ENCODE measurements around the gene CXCL17. TPM values are rescaled to one million over a fixed set of nuclear protein-coding genes. Genes with fewer than 3 reads are reported as not detected.

CXCL17 gene
- total RNA-seq, 1 experiment from 2014 or later, result 0.32 TPM

DNA sequence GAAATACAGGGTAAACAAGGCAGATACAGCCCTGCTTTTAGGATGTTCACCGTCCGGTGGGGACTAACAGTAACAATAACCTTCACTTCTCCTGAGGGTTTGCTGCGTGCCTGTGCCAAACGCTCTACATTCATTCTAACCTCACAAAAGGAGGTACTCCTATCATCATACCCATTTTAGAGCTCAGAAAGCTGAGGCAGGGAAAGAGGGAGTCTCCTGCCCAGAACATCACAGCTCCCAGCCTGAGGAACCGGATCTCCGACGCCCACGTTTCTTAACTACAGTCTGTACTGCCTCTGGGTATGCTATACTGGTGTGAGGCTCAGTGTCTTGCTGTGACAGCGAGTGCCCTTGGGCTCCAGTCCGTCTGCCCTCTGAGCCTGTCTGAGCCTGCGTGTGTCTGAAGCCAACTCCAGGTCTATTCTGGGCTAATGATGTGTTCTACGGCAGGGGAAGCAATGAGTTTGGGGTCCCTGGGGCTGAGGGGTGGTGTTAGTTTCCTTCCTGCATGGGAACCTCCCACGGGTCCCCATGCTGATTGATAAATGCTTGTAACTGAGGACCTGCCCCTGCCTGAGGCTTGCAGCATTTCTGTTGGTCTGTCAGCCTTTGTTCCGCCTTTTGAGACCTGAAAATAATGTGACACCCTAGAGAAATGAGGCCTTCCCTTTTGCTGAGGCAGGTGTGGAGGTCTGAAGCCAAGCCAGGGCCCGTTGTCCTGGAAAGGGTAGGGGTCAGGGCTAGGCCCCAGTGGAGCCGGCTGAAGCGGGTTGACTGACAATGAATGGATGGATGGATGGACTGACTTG lies 20.4 kb downstream of the CXCL17 start:
- H3K27ac ChIP-seq (ENCODE audit: low read depth, low read length), result peak overlapping the region; percentile 50
- no peaks in the 10 kb centered on the region for H3K36me3 ChIP-seq (ENCODE audit: control insufficient read depth in 1 of 2, insufficient read depth in 2 of 2, low read length in 2 of 2)
- H3K9ac ChIP-seq (ENCODE audit: low read length), result peak overlapping the region; percentile 69
- no peaks in the 10 kb centered on the region for H4K20me1 ChIP-seq (ENCODE audit: insufficient read depth)
- peak overlapping the region; percentile 89 for H3K4me2 ChIP-seq (ENCODE audit: low read length)
- no peak overlapping the region for H2AFZ ChIP-seq (ENCODE audit: low read depth, low read length, poor library complexity, severe bottlenecking)
- CTCF ChIA-PET, result interaction anchor here (2.7 kb wide), 1 partner anchor 18 kb away, joined by 19 read pairs; no protein-coding TSS in a partner anchor
- H3K27me3 ChIP-seq (ENCODE audit: insufficient read depth, low read length), result no peaks in the 10 kb centered on the region
- DNase-seq (ENCODE audit: low read depth, low spot score) (no peak), ATAC-seq (no peak)
- H3K4me1 ChIP-seq (ENCODE audit: control insufficient read depth in 1 of 2, insufficient read depth in 2 of 2, low read length in 2 of 2), result peaks cover 21 to 45% of the 10 kb centered on the region in 2 experiments; a peak in 3 of 4 replicates
- peak overlapping the region; percentile 71 to 73 for H3K4me3 ChIP-seq (replicated peaks in 1 of 2; ENCODE audit: low read depth in 1 of 2, low read length in 2 of 2)
- intact Hi-C loops (cut with micrococcal nuclease), result no loop called here
- RAD21 ChIA-PET (ENCODE audit: low non-redundant PET in 1 of 2, low total read pairs in 2 of 2, uncharacterized antibody in 2 of 2, unreplicated experiment in 2 of 2), result no interaction called here
- no peaks in the 10 kb centered on the region for H3K79me2 ChIP-seq (ENCODE audit: insufficient read depth, low read length)
- BruUV-seq (replicated peaks), result no TSS peak
- POLR2A ChIA-PET, result interaction anchor here (2.7 kb wide), 1 partner anchor 26 kb away, joined by 10 read pairs; no protein-coding TSS in a partner anchor
- TF ChIP-seq ELF1 (IDR thresholded peaks at IDR 0.05; ENCODE audit: borderline replicate concordance, low read depth), result no peak
- TF ChIP-seq, protein P1, sequence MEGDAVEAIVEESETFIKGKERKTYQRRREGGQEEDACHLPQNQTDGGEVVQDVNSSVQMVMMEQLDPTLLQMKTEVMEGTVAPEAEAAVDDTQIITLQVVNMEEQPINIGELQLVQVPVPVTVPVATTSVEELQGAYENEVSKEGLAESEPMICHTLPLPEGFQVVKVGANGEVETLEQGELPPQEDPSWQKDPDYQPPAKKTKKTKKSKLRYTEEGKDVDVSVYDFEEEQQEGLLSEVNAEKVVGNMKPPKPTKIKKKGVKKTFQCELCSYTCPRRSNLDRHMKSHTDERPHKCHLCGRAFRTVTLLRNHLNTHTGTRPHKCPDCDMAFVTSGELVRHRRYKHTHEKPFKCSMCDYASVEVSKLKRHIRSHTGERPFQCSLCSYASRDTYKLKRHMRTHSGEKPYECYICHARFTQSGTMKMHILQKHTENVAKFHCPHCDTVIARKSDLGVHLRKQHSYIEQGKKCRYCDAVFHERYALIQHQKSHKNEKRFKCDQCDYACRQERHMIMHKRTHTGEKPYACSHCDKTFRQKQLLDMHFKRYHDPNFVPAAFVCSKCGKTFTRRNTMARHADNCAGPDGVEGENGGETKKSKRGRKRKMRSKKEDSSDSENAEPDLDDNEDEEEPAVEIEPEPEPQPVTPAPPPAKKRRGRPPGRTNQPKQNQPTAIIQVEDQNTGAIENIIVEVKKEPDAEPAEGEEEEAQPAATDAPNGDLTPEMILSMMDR (IDR thresholded peaks at IDR 0.05 in 2 of 3, conservative IDR thresholded peaks at IDR 0.05 in 1 of 3; ENCODE audit: borderline replicate concordance in 1 of 3, insufficient read depth in 1 of 3, low read depth in 2 of 3, low read length in 2 of 3), result no peak
- TF ChIP-seq TCF7L2 (IDR thresholded peaks at IDR 0.05; ENCODE audit: borderline replicate concordance, extremely low read depth, insufficient read depth, insufficient read length), result no peak
- TF ChIP-seq, protein P2, sequence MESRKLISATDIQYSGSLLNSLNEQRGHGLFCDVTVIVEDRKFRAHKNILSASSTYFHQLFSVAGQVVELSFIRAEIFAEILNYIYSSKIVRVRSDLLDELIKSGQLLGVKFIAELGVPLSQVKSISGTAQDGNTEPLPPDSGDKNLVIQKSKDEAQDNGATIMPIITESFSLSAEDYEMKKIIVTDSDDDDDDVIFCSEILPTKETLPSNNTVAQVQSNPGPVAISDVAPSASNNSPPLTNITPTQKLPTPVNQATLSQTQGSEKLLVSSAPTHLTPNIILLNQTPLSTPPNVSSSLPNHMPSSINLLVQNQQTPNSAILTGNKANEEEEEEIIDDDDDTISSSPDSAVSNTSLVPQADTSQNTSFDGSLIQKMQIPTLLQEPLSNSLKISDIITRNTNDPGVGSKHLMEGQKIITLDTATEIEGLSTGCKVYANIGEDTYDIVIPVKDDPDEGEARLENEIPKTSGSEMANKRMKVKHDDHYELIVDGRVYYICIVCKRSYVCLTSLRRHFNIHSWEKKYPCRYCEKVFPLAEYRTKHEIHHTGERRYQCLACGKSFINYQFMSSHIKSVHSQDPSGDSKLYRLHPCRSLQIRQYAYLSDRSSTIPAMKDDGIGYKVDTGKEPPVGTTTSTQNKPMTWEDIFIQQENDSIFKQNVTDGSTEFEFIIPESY (IDR thresholded peaks at IDR 0.05; ENCODE audit: extremely low read depth, insufficient replicate concordance, low read length), result no peak
- TF ChIP-seq, protein P3, sequence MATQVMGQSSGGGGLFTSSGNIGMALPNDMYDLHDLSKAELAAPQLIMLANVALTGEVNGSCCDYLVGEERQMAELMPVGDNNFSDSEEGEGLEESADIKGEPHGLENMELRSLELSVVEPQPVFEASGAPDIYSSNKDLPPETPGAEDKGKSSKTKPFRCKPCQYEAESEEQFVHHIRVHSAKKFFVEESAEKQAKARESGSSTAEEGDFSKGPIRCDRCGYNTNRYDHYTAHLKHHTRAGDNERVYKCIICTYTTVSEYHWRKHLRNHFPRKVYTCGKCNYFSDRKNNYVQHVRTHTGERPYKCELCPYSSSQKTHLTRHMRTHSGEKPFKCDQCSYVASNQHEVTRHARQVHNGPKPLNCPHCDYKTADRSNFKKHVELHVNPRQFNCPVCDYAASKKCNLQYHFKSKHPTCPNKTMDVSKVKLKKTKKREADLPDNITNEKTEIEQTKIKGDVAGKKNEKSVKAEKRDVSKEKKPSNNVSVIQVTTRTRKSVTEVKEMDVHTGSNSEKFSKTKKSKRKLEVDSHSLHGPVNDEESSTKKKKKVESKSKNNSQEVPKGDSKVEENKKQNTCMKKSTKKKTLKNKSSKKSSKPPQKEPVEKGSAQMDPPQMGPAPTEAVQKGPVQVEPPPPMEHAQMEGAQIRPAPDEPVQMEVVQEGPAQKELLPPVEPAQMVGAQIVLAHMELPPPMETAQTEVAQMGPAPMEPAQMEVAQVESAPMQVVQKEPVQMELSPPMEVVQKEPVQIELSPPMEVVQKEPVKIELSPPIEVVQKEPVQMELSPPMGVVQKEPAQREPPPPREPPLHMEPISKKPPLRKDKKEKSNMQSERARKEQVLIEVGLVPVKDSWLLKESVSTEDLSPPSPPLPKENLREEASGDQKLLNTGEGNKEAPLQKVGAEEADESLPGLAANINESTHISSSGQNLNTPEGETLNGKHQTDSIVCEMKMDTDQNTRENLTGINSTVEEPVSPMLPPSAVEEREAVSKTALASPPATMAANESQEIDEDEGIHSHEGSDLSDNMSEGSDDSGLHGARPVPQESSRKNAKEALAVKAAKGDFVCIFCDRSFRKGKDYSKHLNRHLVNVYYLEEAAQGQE (IDR thresholded peaks at IDR 0.05; ENCODE audit: low read depth), result no peak
- no peak for TF ChIP-seq YY1 (IDR thresholded peaks at IDR 0.05; ENCODE audit: extremely low read depth, insufficient replicate concordance, low read depth, low read length)
- TF ChIP-seq EZH2phosphoT487 (IDR thresholded peaks at IDR 0.05; ENCODE audit: borderline replicate concordance), result no peak
- TF ChIP-seq CEBPB (IDR thresholded peaks at IDR 0.05; ENCODE audit: low read depth), result no peak
- TF ChIP-seq SP1 (IDR thresholded peaks at IDR 0.05; ENCODE audit: low read depth), result no peak
- TF ChIP-seq POLR2AphosphoS5 (IDR thresholded peaks at IDR 0.05; ENCODE audit: low read depth, low read length), result no peak
- TF ChIP-seq, protein P4, sequence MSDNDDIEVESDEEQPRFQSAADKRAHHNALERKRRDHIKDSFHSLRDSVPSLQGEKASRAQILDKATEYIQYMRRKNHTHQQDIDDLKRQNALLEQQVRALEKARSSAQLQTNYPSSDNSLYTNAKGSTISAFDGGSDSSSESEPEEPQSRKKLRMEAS (IDR thresholded peaks at IDR 0.05), result no peak
- TF ChIP-seq SIN3A (IDR thresholded peaks at IDR 0.05; ENCODE audit: low read depth), result no peak
- TF ChIP-seq EGR1 (IDR thresholded peaks at IDR 0.05; ENCODE audit: low read depth), result no peak
- no peak for TF ChIP-seq ZNF274 (IDR thresholded peaks at IDR 0.05; ENCODE audit: low read depth, low read length)
- TF ChIP-seq JUND (IDR thresholded peaks at IDR 0.05), result no peak
- TF ChIP-seq POLR2A (IDR thresholded peaks at IDR 0.05; ENCODE audit: borderline replicate concordance, extremely low read depth, insufficient read depth, insufficient read length), result no peak
- no peak for TF ChIP-seq RAD21 (IDR thresholded peaks at IDR 0.05; ENCODE audit: low read depth)
- TF ChIP-seq SRF (IDR thresholded peaks at IDR 0.05; ENCODE audit: low read depth), result no peak
- no peaks in the 10 kb centered on the region for H3K9me3 ChIP-seq (ENCODE audit: control insufficient read depth in 1 of 2, insufficient read depth in 1 of 2, low read depth in 1 of 2, low read length in 2 of 2)
- H3K9me2 ChIP-seq (ENCODE audit: insufficient read depth), result no peaks in the 10 kb centered on the region

All from HCT116 (cell line).